GM21381 (cell line): ENCODE results near the gene MSMP.

Experiments used
- ATAC-seq: cut with Tn5 transposase; IDR thresholded peaks from one replicate; pipeline ENCODE4 v1.9.1; 2021; ENCODE audit warnings: mild to moderate bottlenecking, moderate library complexity; ENCODE audit not compliant: unreplicated experiment

The MSMP gene

DNA sequence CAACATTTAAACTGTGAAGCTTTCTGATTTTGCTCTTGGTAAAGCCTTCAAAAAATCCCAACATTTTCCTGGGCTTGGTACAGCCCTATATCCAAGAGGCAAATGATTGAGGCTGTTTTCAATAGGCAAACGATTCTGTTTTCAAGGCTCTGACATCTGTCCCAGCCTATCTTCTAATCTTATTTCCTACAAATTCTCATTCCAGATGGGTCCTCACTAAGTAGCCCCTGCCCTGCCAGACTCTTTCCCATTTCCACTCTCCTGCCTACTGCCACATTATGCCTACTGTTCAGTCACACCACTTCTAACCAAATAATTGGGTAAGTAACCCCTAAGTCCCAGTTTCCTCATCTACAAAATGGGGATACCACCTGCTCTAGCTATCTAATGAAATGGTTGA, 8.5 kb downstream of the MSMP start:
- ATAC-seq = no peak

DNA sequence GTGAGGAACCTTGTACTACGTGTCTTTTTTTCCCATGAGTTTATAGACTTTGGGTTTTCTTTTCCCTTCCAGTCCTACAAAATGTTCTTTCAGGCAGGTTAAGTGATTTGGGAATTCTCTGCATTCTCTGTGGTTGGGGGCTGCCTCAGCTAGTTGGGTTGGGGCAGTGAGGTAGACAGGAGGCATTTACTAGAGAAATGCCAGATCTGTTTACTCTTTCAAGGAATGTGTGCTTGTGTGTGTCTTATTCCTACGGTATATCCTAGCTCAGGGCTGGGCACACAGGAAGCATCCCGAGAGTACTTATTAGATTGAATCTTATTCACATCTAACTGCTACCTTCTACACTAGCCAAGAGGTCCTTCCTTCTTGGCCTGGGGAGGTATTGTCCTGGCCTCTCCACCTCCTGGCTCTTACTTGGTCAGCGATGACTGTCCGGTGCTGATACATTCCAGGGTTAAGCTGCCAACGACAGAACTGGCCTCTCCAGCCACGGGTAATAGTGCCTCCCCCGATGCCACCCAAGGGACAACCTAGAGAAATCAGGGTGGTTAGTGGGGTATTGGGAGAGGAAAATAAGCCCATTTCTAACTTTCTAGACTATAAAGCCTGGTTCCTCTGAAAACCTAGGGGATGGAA, 10.1 kb downstream of the MSMP start:
- ATAC-seq = no peak

DNA sequence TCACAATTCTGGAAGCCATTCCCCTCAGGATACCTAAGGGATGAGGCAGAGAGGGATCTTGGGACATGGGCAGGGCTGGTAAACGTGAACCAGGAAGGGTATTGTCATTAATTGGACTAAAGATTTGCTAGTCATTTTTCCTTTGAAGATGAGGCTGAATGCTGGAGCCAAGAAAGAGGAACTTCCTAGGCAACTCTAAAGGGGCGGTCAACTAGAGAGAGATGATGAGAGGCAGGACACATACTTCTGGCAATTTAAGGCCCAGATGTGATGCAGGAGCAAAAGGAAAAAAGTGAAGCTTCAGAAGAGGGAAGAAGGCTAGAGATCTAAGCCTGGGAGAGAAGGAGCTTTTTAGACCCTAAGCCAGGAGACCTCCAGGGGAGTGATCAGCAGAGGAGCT, 10.6 kb downstream of the MSMP start:
- no peak for ATAC-seq

DNA sequence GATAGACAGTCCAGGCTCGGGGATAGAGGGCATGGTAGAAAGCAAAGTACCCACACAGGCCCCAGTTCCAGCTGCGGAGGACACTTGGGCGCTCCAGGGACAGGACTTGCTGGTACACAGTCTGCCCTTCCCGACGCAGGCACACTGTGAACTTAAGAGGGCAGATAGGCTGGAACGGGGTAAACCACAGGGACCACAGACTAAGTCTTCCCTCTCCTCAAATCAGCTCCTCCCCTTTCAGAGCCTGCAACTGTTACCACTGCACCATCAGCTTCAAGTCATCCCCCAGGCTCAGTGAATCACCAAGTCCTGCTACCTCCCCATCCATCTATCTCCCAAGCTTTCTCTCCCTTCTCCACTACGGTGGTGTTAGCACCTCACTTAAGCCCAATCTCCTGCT, 12.3 kb downstream of the MSMP start:
- no peak for ATAC-seq

DNA sequence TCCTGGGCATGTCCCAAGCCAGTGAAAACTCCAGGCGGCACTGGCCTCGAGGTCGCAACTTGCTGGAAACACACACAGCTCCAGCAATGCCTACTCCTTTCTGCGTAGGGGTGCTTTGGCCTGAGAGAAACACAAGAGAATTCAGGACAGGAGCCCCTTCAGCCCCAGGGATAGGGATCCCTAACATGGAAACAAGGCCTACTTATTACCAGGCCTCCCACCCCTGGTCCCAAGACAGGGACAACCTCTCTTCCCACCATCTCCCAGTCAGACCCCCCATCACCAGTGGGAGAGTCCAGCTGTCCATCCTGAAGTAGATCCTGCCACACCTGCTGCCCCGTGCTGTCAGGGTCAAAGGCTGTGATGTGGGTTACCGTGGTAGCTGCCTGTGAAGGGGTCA, 13.8 kb downstream of the MSMP start:
- no peak for ATAC-seq

DNA sequence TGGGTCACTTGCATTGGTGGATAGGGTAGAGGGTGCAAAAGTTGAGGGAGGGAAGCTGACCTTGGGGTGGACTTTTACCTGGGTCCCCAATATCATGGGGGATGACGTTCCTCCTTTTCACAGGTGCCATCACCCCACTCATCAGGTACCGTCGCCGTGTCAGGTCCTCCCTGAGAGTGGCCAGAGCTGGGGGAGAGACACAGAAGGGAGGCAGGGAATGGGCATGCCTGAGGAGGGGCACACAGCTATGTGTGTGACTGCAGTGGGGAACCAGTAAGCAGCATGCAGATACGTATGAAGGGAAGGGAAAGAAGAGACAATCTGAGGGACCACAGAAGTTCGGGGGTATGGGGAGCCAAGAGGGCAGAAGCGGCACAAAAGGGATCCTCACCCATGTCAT, 15.2 kb downstream of the MSMP start:
- no peak for ATAC-seq

DNA sequence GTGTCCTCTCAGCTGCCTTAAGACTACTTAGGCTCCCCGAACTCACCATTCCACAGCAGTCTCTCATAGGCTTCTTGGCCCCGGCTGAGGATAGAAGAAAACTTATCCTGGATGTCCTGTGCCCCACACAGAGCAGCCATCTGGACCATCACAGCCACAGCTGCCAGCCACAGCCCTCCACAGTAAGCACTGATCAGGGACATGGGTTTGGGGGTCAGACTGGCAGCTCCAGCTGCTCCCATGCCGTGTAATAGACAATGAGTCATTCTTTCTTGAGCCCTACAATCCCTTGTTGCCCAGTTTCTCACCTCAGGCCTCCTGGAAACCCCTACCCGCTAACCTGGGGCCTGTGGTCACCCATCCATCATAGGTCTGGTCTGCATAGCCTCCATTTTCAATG, 15.9 kb downstream of the MSMP start:
- no peak for ATAC-seq

DNA sequence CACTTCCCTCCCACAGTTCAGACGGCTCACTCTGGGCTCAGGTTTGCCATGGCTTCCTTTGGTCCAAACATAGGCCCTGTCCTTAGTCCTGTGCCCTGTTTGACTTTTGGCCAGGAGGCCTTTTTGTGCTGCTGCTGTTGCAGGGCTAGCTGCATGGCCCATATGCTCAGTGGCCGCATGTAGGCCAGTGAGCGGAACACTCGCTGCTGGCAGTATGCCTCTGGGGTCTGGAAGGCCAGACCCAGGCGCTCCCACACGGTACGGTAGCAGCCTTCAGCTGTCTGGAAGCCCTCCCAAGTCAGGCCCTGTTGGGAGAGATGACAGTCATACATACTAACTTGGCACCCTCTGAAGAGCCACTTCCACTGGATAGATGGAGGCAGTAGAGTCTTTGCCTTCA, 16.9 kb downstream of the MSMP start:
- ATAC-seq = no peak

DNA sequence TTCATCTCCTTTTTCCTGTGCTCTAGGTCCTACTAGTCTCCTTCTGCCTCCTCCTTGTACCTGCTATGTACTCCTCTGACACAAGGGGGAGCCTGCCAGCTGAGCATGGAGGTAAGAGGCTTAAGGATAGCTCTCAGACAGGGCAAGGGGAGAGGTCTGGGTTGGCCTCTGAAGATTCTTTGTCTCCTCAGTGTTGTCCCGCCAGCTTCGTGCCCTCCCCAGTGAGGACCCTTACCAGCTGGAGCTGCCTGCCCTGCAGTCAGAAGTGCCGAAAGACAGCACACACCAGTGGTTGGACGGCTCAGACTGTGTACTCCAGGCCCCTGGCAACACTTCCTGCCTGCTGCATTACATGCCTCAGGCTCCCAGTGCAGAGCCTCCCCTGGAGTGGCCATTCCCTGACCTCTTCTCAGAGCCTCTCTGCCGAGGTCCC, 17.9 kb downstream of the MSMP start:
- no peak for ATAC-seq

DNA sequence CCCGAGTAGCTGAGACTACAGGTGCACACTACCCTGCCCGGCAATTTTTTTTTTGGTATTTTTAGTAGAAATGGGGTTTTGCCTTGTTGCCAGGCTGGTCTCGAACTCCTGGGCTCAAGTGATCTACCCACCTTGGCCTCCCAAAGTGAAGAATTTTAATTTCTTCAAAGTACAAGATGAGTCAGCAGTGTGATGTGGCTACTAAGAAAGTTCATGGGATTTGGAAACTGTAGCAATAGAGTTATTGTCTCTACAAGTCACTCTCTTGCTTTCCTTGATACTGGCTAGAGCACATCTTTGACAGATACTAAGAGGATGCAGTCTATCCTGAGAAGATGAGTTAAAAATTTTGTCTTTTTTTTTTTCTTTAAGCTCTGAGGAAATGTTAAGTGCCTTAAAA, 20.0 kb downstream of the MSMP start:
- ATAC-seq = no peak

DNA sequence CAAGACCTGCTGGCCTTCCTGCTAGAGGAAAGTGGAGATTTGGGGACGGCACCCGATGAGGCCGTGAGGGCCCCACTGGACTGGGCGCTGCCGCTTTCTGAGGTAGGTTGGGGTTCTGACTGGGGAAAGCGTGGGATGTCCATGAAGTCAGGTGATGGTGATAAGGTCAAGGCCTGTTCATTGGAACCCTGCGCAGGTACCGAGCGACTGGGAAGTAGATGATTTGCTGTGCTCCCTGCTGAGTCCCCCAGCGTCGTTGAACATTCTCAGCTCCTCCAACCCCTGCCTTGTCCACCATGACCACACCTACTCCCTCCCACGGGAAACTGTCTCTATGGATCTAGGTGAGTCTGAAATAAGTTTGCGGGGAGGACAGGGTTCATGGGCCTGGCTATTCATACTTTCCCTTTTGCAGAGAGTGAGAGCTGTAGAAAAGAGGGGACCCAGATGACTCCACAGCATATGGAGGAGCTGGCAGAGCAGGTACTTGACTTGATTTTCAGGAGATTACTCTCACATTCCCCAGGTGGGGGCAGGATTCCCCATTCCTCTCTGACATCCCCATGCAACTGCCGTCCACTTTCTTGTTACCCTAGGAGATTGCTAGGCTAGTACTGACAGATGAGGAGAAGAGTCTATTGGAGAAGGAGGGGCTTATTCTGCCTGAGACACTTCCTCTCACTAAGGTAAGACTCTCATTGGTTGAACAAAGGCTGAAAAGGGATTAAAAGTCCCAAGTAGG, 21.1 kb downstream of the MSMP start:
- ATAC-seq = no peak

DNA sequence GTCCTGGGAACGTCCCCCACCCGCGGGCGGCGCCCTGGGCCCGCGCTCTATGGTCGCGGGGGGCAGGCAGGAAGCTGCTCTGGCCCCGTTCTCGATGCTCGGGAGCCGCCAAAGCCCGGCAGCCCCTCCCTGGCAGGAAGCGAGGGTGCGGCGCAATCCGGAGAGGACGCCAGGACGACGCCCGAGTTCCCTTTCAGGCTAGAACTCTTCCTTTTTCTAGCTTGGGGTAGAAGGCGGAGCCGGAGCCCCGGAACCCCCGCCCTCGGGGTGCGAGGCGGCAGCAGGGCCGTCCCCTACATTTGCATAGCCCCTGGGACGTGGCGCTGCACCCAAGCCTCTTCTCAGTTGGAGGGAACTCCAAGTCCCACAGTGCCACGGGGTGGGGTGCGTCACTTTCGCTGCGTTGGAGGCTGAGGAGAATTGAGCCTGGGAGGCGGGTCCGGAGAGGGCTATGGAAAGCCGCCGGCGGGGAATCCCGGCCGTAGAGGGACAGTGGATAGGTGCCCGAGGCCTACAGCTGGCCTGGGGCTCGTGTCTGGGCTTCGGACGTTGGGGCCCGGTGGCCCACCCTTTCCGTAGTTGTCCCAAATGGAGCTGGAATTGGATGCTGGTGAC, 21.8 kb downstream of the MSMP start, which contains the start of the genes CREB3 and TLN1:
Gene CREB3, plus strand, starts transcription at position 482 of the 615 bp plus-strand sequence. Its CDS starts 107 bp downstream, at position 589.
Gene TLN1, minus strand, starts transcription at position 11 of the 615 bp plus-strand sequence. CDS start 6,501 bp downstream, outside the sequence.
- ATAC-seq = peak; percentile 67

DNA sequence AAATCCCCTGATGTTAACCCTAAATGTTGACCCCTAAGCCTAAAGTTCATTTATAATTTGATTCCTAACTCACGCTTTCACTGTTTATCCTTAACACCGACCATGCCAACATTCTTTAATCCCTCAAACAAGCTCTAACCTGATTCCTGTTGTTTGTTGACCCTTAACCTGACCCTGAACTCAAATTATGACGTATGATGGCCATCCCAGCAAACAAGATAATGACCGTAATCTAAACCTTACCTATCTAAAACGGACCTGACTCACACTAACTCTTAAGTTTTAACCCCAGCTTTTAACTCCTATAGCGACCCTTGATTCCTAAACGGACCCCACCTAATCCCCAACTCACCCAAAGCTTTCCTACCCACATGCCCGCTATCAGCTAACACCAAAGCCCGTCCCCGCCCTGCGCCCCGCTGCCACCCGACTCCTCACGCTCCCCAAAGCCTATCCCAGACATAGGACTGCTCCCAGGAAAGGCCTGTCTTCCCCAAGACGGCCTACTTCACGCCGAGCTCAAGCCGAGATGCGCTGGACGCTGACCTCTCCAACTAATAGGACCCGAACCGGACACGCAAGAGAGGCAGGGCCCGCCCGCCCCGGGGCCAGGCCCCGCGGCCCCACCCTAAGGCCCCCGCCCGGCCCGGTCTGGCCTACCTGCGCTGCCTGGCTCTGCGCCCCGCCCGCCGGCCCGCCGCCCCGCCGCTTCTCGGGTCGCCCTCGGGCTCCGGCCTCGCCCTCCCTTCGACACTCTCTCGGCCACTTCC, 22.5 kb downstream of the MSMP start:
- ATAC-seq = no peak

DNA sequence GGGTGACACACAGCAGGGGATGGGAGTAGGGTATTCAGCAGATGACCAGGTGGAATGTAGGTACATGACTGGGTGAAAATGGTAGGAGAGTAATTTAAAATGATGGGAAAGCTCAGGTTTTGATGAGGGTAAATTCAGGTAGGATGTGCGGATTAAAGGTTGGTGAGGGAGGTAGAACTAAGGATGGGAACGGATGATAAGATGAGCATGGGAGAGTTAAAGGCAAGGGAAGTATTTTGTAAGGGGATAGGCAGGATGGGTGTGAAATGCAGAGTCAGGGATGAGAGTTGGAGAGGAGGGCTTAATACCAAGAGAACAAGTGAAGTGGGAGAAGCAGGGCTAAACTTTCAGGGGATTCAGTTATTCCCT, 23.6 kb downstream of the MSMP start:
- no peak for ATAC-seq

DNA sequence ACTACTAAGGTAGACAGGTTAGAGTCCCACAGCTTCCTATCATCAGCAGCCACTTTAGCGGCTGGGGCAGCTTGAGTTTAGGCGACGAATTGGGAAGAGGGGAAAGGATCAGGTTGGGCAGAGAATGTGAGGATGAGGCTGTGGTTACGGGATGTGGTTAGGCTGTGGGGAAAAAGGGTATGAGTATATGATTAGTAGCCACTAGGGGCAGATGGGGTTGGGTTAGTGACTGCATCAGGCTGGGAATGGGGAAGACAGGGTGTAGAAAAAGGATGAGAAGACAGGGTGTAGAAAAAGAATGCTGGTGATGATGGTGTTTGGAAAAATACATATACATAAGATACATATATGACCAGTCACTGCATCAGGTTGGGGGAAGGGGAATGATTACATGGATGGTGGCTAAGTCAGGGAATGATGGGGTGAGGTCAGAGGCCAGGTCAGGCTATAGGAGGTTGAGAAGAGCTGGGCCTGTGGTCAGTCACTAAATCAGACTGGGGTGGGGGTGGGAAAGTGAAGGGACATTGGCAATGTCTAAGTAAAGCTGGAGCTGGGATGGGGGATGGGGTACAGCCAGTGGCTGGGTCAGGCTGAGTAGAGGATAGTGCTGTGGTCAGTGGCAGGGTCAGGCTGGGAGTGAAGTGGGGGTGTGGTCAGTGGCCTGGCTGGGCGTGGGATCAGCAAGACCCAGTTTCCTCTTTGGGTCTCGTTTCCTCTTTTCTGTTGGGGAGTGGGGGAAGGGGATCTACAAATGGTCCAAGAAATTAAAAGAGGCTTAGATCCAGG, 24.2 kb downstream of the MSMP start:
- ATAC-seq = no peak

DNA sequence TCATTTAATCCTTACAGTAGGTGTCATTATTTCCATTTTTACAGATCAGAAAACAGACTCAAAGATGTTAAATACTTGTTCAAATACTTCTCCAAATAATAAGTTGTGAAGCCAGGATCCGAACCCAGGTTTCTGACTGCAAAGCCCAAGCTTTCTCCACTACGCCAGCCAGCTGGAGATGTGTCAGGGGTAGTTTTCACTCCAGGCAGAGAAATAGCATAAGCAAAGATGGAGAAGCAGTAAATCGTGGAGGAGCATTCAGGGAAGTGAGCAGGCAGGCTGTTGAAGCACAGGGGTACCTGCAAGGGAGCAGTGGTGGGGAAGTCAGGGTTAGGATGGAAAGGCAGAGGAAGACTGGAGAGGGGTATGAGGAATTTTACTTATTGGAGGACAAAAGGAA, 25.0 kb downstream of the MSMP start:
- no peak for ATAC-seq

DNA sequence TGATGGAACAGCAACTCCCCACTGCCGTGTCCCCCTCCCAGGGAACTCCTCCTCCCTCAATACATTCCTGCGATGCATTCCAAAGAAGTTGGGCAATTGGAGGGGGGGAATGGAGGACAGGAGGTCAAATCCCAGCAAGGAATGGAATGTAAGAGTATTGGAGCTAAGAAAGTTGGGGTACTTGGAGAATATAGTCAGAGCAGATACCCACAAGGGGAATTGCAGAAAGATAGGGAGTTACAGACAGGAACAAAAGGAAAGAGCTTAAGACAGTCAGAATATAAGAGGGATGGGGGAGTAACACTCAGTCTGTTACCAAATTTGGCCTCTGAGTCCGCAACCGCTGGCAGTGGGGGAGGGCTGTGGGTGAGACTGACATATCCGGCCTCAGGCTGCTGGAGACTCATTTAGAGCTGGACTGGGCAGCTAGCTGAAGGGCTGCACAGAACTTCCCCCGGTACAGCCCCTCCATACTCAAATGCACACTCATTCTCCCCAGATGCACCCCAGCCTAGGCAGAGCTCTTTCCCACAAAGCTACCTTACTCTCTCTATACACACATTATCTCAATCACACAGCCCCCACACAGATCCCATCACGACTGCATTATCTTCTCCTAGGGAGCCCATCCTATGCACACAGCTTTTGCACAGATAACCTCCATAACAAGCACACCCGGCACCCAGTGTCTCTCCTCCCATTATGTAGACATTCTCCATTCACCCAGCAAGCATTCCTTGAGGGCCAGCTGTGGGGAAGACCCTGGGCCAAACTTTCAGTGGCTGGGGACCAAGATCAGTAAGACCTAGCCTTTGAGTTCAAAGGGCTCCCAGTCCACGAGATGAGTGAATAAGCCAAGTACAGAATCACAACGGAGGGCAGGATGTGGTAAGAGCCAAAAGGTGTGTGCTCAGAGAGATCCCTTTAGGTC, 25.8 kb downstream of the MSMP start:
- ATAC-seq = no peak

DNA sequence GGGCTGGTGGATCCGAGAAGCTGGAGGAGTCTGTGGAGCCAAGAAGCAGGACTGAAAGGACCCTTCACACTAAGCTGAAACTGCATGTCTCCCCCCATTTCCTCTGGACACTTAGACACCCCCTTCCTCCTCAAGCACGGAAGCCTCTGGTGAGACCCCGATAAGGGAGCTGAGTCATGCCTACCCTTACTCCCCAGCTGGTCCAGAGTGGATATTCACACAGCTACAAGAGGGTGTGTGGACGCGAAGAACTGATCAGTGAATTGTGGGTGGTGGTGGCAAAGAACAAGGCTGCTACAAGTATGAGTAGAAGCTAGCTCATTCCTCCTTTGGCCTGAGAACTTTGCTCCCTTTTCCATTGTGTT, 26.4 kb downstream of the MSMP start:
- ATAC-seq = no peak

DNA sequence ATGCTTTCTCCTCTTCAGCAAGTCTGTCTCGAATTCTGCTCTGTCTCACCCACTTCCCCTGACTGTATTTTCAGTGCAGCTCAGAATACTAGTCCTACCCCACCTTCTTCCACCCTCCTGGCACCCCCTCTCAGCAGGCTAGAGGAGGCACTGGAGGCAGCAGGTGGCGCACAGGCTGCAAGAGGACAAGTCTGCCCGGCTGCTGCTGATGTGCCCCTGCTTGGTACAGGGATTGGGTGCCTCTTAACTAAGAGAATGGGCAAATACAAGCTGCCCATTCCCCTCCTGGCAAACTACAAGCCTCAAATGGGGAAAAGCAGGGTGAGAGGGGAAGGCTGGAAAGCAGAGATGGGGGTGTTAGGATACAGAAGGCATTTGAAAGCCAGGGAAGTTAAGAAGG, 27.1 kb downstream of the MSMP start:
- ATAC-seq = no peak

DNA sequence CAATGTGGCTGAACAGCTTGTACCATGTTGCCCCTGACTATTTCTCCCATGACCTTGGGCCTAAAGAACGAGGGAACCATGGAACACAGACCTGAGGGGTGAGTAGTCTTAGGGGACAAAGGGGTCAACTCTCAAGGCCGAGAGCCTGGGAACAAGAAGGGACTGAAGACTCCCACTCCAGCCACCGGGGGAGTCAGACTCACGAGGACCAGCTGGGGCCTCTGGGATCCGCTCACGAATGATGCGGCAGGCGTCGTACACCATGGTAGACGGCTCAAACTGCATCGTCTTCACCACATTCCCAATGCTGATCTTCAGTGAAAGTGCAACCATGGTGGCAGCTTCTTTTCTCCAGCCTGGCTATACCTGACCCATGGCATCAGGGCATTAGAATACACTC, 28.7 kb downstream of the MSMP start:
- no peak for ATAC-seq
